Ovary (tissue), 9 donors: ENCODE data around the gene XKR7. TPM values are rescaled to one million over a fixed set of nuclear protein-coding genes. Genes with fewer than 3 reads are reported as not detected.

ENCODE experiments used
- DNase-seq, 5 donors: peaks; one replicate each; pipeline ENCODE4 v3.0.0-alpha.2; 2019 to 2020
- H3K27ac ChIP-seq, 2 donors: fragments of 200-600 bp; one replicate each; pipeline versions ENCODE4 v1.5.1 to v1.8.0; 2019 to 2022
- H3K27me3 ChIP-seq: fragments of 200-600 bp; one replicate; pipeline ENCODE4 v1.8.0; 2022
- H3K36me3 ChIP-seq: fragments of 200-600 bp; sonication (generic); one replicate; pipeline ENCODE4 v1.5.1; 2019
- H3K4me1 ChIP-seq: one replicate; pipeline ENCODE4 v1.8.1; 2013; ENCODE audit warnings: mild to moderate bottlenecking, moderate library complexity; ENCODE audit not compliant: insufficient read depth
- H3K4me3 ChIP-seq: fragments of 200-600 bp; sonication (generic); one replicate; pipeline ENCODE4 v1.5.1; 2017
- H3K9me3 ChIP-seq, 2 donors: fragments of 200-600 bp in 1 of 2; sonication (generic) in 1 of 2; one replicate each; pipeline versions ENCODE4 v1.5.1 to v1.8.1; 2013 to 2019; ENCODE audit warnings: mild to moderate bottlenecking in 1 of 2, moderate library complexity in 1 of 2
- CTCF ChIP-seq, 3 donors: fragments of 450-650 bp in 2 of 3; fragments of 200-600 bp in 1 of 3; IDR thresholded peaks; one replicate each; pipeline versions ENCODE4 v1.5.1 to v1.8.0; 2016 to 2022; ENCODE audit warnings: antibody characterized with exemption in 3 of 3, mild to moderate bottlenecking in 1 of 3
- EP300 ChIP-seq: sonication (generic); formaldehyde crosslinking; IDR thresholded peaks from one replicate; pipeline ENCODE4 v1.6.1; 2017; ENCODE audit warnings: antibody characterized with exemption
- POLR2A ChIP-seq: fragments of 450-650 bp; IDR thresholded peaks from one replicate; pipeline ENCODE4 v1.6.1; 2017; ENCODE audit warnings: antibody characterized with exemption, mild to moderate bottlenecking, moderate library complexity
- WGBS, 3 donors: extraction: QIAGEN DNeasy Blood & Tissue Kit in 1 of 3; methylation state at CpG; one replicate each; pipeline versions ENCODE4 v1.1.5 to v1.1.7; 2013 to 2017; 5-methylcytosine and 5-hydroxymethylcytosine counted together
- intact Hi-C, 4 donors: fragments of 100-400 bp; cut with DNase I; formaldehyde crosslinking; loops; one replicate each; pipeline versions ENCODE4 v1.11.0 to v1.15.1; 2022 to 2023
- polyA plus RNA-seq, 2 donors: library from polyadenylated mRNA; stranded (reverse); fragments of 200-250 nt in 1 of 2; fragments of 350-450 nt in 1 of 2; fragmentation: Illumina TruSeq in 1 of 2; extraction: RNeasy Lipid Tissue Mini Kit (QIAGEN cat#74804) in 1 of 2; gene quantifications; one replicate each; pipeline ENCODE4 v1.2.3, GENCODE V29; 2013 to 2014
- total RNA-seq, 7 donors: library from RNA; depleted of rRNA in 2 of 7; stranded (reverse); fragments of >200 nt in 2 of 7; fragmentation: NEBNext Ultra II Directional in 3 of 7; extraction: Animal tissue kit (Norgen Biotek cat#: 25700) in 3 of 7; gene quantifications; one replicate each; pipeline versions ENCODE4 v1.1.0 to v1.2.4, GENCODE V29; 2016 to 2023
- donor health status: DM: no; HTN: no; CAD: no; lungs with moderate emphysema.
- donor health status: DM: no; HTN: no; CAD: no.
- donor health status: Bipolar disorder and iron deficiency.
- donor health status: DM: yes; HTN: yes; CAD: no.
- donor health status: DM: no; HTN: no; CAD: no.
- donor health status: DM: yes; HTN: yes; CAD: no.

The XKR7 gene
- total and polyA plus RNA-seq, 9 donors, result not detected

- peaks cover 8% of the 10 kb centered on the region for H3K4me1 ChIP-seq
- no peak for DNase-seq
- intact Hi-C loops, result loop anchor here (5.0 to 10.0 kb wide), 2 partner anchors 100 to 132 kb away; no protein-coding TSS in a partner anchor
- 27 to 33% (median 32%) methylated on average over 1 of the region's 1 CpG for WGBS, 3 donors
- TF ChIP-seq POLR2A (no peak), EP300 (no peak), CTCF (IDR thresholded peaks at IDR 0.05) (no peak)
- H3K4me3 ChIP-seq, result no peak overlapping the region
- H3K9me3 ChIP-seq, result no peaks in the 10 kb centered on the region
- H3K27ac ChIP-seq, result no peak overlapping the region
- no peaks in the 10 kb centered on the region for H3K36me3 ChIP-seq
- H3K27me3 ChIP-seq, result no peaks in the 10 kb centered on the region
These were observed 13.5 kb upstream of the XKR7 start for GRCh38 chr20:31954500-31954899.

- H3K9me3 ChIP-seq, result no peaks in the 10 kb centered on the region
- DNase-seq, result no peak
- TF ChIP-seq POLR2A, result no peak
- TF ChIP-seq EP300, result no peak
- H3K4me1 ChIP-seq, result no peaks in the 10 kb centered on the region
- no peaks in the 10 kb centered on the region for H3K27me3 ChIP-seq
- H3K27ac ChIP-seq, result no peak overlapping the region
- 27 to 39% (median 28%) methylated on average over 11 of the region's 11 CpGs for WGBS, 3 donors
- no peak overlapping the region for H3K4me3 ChIP-seq
- intact Hi-C loops, result loop anchor here in 2 of 4 donors (10.0 kb wide), 1 partner anchor 102 kb away; no protein-coding TSS in a partner anchor
- H3K36me3 ChIP-seq, result no peaks in the 10 kb centered on the region
These were observed 11.1 kb upstream of the XKR7 start for GRCh38 chr20:31956556-31957526.

- WGBS, 3 donors, result 24 to 30% (median 27%) methylated on average over 2 of the region's 2 CpGs
- no peaks in the 10 kb centered on the region for H3K27me3 ChIP-seq
These were observed 5.2 kb upstream of the XKR7 start for GRCh38 chr20:31962761-31963160.

GRCh38 chr20:31963889-31964288 is 4.1 kb upstream of the XKR7 start:
- Histone ChIP-seq H3K27ac (no peak overlapping the region), H3K4me3 (no peak overlapping the region), H3K9me3 (no peaks in the 10 kb centered on the region), H3K36me3 (no peaks in the 10 kb centered on the region), H3K27me3 (no peaks in the 10 kb centered on the region), H3K4me1 (no peaks in the 10 kb centered on the region)
- intact Hi-C loops, result no loop called here
- no peak for TF ChIP-seq POLR2A
- no peak for TF ChIP-seq EP300
- TF ChIP-seq CTCF (IDR thresholded peaks at IDR 0.05), result no peak
- no peak for DNase-seq
- WGBS, 3 donors, result 64 to 72% (median 70%) methylated on average over 6 of the region's 6 CpGs

More at GRCh38 chr20:31962761-31963160, 5.2 kb upstream of the XKR7 start:
- no peaks in the 10 kb centered on the region for H3K4me1 ChIP-seq
- TF ChIP-seq EP300 (no peak), CTCF (IDR thresholded peaks at IDR 0.05) (no peak), POLR2A (no peak)
- H3K36me3 ChIP-seq, result no peaks in the 10 kb centered on the region
- H3K9me3 ChIP-seq, result no peaks in the 10 kb centered on the region
- intact Hi-C loops, result no loop called here
- no peak for DNase-seq
- no peak overlapping the region for H3K4me3 ChIP-seq
- no peak overlapping the region for H3K27ac ChIP-seq
